HG03280 (cell line): ENCODE data around the gene ACVR2B.

Experiments used
- ATAC-seq: cut with Tn5 transposase; IDR thresholded peaks from one replicate; pipeline ENCODE4 v1.9.1; 2021; ENCODE audit warnings: mild to moderate bottlenecking, moderate library complexity; ENCODE audit not compliant: unreplicated experiment

ACVR2B gene

DNA sequence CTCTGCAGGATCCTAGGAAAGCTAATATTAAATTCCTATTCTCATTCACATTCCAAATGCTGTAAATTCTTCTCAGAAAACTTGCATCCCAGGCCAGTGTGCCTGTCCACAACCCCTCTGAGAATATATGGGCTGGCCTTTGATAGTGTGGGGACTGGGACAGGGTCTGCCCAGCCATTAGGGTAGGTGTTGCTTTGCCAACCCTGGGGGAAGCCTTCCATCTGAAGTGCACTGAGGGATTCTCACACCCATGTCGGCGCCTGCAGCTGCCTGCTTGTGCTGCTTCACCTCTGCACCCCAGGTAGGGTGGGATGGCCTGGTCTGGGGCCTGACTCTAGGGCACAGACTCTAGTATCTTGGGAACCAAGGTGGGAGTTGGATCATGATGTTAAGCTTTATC lies 27.2 kb downstream of the ACVR2B start:
- no peak for ATAC-seq

DNA sequence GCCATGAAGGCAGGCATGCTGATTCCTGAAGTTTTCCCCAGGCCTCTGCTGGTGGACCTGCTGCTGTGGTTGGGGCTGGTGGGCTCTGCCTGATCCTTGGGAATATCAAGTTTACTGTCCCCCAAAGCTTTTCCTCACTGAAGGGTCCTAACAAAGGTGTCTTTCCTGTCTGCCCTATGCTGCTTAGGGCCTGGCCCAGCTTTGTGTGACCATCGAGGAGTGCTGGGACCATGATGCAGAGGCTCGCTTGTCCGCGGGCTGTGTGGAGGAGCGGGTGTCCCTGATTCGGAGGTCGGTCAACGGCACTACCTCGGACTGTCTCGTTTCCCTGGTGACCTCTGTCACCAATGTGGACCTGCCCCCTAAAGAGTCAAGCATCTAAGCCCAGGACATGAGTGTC lies 29.3 kb downstream of the ACVR2B start:
- no peak for ATAC-seq

DNA sequence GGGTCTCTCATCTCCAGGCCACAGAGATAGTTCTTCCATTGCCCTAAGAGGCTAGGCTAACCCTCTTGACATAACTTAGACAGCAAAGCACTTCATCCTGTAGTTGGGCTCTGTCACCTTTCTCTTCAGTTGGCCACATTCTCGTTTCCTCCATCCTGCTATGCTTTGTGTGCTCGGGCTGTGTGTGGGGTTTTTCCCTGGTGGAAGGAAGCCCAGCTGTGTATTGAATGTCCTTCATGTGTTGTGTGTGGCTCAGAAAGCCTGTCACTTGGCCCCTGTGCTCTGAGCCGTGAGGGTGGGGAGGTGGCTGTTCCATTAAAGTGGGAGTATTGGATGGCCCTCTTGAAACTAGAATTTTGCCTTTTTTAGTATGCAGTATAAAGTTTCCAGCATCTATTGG lies 33.6 kb downstream of the ACVR2B start:
- ATAC-seq = peak; percentile 75

DNA sequence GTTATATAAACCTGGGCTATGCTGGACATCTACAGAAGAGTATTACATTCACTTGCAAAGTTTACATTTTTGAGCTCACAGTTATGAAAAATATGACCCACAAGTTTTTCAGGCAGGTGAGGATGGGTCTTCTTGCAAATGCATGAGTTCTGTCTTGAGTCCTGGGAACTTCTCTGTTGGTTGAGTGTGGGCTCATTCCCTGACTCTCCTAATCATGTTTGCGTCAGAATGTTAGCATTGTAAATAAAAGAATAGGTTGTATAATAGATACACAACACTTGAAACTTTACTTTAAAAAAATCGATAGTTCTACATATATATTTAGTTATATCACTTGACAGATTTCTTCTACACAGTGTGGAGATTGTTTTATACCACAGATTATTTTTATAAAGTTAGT lies 35.3 kb downstream of the ACVR2B start:
- ATAC-seq = no peak

DNA sequence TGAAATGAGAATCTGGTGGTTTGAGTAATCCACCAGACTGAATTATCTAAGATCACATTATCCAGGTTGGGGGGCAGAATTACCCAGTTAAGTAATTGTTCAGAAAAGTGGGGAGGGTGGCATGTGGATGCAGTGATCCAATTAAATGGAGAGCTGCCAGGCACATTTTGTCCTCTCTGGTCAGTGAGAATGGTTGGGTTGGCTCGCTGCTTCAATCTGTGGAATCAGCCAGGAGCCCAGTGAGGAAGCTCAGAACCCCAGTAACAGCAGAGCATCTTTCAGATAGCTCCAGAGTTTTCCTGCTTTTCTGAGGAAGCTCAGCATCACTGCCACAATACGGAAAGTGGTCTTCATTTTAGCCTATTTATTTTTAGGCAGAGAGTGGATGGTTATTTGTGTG lies 36.1 kb downstream of the ACVR2B start:
- ATAC-seq = no peak

DNA sequence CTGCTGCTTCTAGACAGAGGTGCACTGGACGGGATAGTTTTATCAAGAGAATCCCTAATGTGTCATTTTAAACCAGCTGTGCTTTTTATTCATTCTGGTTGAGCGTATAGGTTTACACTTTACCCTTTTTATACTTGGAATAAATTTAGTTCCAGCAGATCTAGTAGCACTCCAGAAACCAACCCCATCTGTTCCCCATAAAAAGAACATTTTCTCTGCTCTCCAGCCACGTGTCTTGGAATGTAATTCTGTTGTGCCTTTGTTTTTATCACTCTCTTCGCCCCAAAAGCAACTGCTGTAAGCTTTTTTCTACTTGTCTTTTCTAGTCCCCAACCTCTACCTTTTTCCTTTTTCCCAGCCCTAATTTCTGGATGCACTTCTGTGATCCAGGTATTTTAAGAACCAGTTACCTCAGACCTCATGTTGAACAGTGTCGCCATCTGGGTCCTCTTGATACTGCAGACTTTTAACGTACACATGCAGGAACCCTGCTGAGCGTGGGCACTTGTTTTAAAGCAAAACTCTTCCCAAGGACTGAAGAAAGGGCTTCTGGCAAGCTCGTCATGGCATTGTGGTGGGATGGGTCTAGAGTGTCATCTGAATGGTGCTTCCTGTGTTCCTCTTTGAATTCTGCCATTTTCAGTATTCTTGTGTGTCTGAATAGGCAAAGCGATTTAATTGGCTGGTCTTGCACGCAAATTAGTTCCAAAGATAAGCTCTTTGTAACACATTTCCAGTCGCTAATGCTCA lies 36.8 kb downstream of the ACVR2B start:
- no peak for ATAC-seq

DNA sequence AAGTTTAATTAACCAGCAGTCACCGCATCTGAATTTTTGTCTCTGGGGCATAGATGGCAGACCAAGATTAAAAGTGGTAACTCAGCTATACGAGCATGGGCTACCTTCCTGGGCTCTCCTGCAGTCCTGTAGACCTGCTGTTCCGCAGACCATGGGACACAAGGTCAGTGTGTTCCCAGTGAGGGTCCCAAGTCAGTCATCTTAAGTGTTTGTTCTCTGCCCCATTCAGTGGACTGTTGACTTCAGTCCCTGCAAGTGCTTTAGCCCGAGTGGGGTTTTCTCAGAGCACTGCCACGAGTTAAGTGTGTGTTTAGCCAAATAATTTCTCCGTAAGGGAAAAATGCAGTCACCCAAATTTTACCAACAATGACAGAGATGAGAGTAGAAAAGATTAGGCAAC lies 37.5 kb downstream of the ACVR2B start:
- ATAC-seq = no peak

DNA sequence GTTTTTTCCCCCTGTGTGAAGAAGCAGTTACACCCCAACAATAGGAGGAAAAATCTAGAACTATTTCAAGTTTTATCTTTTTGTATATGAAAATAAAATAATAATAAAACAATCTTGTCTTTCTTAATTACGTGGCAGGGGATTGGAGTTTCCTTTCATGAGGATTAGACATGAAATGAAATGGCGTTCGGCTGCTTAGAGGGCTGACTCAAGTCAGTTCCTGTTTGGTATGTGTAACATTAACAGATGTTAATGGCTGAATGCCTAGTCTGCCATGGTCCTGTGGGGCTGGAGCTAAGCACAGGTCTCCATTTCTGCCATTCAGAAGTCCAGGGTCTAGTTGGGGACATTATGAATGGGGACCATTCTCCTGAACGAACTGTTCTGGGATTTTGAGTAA lies 39.3 kb downstream of the ACVR2B start:
- no peak for ATAC-seq

DNA sequence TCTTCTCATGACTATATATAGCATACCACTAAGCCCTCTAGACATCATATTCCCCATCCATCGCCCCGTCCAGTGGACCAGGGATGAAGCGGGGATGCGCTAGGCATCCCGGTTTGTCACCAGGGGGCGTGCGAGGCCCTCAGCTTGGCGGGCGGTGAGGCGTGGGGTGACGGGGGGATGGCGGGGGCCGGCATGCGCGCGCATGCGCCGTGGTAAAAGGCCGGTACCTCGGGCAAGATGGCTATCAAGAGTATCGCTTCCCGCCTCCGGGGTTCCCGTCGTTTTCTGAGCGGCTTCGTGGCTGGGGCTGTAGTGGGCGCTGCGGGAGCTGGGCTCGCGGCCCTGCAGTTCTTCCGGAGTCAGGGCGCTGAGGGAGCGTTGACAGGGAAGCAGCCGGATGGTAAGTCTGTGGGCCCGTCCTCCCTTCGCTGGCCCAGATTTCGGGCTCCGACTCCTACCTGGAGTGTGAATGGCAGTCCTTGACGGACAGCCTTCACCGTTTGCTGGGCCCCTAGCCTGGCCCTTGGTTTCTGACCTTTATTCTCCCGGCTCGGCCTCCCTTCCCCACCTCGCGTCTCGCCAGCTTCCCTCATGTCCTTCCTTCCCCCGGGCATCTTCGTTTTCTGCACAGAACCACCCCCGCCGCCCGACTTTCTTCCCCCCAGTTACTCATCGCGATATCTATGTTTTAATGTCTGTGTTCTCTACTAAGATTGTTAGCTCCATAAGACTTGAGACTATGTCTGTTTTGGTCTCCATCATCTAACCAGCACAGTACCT lies 42.6 kb downstream of the ACVR2B start, which contains the start of gene EXOG:
Gene EXOG, plus strand, starts transcription at position 210 of the 780 bp plus-strand sequence. Its CDS starts 28 bp downstream, at position 238.
- peak; percentile 88 for ATAC-seq

DNA sequence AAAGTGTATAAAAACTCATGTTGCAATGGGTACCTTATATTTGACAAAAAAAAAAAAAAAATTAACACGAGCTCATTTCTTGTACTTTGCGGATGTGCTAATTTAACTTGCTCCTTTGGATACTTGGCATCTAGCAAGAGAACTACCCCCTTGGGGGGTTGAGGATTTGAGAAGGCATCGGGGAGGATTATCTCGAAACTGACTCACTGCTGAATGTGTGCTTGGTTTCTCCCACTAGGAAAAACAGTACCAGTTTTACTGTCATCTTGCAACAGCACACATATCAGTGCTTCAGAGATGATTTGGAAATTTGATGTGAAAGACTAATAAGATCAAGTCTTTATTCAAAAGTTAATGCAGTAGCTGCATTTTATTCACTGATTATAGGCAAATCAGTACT lies 43.3 kb downstream of the ACVR2B start:
- no peak for ATAC-seq

DNA sequence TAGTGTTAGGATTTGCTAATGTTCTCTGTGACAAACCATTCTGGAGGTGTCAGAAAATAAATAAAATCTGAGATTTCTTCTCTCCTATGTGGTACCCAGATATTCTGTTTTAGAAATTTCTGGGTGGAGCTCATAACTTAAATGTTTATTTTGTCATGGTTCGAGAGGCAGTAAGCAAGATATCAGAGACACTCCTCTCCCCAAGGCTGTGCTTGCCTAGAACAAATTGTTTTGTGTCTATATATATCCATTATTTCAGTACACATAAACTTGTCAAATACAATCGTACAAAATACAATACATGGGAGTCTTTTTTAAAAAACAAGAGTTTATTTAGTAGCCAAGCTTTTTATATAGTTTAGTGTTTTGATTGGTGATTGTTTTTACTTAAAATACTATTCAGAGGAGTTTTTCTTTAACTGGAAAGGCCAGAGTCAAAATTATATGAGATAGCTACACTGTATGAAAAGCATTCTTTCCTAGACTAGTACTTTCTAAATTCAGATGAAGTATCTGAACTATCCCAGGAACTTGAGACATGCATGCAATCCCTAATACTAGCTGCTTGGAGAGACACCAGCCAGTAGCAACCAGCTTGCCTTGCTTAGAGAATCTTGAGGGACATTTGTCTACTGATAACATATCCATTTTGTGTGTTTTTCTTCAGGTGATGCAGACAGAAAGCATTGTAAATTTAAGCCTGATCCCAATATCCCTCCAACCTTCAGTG lies 47.2 kb downstream of the ACVR2B start:
- no peak for ATAC-seq

DNA sequence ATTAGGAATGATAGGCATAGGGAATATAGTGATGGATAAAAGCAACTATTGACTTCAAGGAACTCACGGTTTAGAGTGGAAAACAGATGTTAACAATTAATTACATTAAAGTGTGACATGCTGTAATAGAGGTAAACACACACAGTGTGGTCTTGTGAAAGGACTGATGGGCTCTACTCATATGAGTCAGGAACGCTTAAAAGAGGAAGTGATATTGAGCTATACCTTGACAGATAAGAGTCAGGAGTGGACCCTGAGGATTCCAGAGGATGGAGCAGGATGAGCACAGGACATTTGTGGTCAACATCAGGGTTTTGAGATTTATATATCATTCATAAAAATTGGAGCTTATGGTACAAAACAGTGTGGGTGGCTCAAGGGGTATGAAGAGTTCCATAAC lies 53.4 kb downstream of the ACVR2B start:
- peak; percentile 93 for ATAC-seq

DNA sequence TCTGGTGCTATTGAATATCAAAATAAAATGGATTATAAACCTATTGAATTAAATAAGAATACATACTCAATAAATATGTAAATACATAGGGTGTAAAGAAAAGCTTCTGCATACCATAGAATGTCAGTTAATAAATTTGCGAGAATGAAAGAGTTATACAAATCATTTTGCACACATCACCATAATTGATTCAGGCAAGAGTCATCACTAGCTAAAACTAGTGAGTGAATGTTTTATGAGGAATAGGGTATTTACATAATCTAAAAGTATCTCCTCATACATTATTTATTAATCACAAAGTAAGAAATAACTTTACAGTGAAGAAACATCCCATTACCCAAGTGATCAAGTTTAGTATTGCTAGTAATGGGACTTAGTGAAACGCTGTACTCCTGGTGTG lies 56.0 kb downstream of the ACVR2B start:
- no peak for ATAC-seq

DNA sequence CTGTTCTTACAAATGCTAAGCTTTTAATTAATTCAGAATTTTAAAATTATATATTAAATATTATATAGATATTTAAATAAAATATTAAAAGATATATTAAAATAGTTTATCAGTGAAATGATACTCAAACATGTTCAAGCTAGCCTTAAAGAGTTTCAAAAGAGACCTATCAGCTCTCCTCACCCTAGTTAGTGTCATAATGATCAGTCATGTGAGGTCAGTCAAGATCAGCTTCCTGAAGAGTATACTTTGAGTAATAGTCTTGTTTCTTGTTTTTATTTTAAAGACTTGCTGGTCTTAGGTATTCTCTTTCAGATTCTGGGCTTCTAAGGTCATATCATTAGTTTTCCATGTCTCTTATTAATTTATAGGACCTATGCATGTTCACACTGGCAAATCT lies 56.9 kb downstream of the ACVR2B start:
- ATAC-seq = no peak

DNA sequence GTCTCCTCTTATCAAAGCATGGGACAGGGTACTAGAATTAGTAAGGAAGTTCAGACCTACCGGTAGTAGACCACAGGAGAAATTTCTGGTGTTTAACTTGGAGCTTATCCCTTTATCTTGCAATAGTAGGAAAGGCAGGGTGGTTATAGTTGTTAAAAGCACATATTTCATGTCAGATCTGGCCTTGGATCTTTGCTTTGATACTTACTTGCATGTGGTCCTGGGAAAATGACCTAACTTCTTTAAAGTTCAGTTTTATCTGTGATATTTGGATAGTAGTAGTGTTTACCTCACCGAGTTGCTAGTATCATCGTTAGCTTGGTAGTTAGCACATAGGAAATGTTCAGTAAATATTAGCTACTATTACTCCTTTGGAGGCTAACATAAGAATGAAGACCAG lies 57.9 kb downstream of the ACVR2B start:
- no peak for ATAC-seq

DNA sequence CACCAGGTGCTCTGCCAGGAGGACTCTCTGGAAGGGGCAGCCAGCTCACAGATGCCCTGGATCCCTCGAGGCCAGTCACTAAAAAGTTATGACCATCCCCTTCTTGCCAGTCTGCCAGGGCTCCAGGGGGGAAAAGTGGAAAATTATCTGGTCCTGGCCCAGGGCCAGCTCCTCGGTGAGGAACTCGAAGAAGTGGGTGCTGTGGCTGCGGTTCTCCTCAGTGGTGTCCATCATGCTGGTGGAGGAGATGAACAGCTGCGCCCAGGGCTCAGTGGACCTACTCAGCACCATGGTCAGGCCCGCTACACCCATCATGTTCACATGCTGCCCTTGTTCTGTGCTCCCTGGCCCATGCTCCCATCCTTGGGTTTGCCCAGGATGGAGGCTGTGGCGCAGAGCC lies 61.7 kb downstream of the ACVR2B start:
- ATAC-seq = no peak

DNA sequence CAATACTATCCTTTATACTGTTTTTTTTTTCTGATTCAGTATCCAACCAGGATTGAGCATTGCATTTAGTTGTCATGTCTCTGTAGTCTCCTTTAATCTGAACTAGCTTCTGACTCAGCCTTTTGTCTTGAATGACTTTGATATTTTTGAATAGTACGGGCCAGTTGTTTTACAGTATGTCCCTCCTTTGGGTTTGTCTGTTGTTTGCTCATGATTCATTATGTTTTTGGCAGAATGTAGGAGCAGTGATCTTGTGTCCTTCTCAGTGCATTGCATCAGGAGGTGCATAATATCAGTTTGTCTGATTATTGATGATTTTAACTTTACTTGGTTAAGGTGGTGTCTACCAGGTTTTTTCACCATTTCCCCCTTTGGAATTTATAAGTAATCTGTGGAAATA lies 63.0 kb downstream of the ACVR2B start:
- no peak for ATAC-seq

DNA sequence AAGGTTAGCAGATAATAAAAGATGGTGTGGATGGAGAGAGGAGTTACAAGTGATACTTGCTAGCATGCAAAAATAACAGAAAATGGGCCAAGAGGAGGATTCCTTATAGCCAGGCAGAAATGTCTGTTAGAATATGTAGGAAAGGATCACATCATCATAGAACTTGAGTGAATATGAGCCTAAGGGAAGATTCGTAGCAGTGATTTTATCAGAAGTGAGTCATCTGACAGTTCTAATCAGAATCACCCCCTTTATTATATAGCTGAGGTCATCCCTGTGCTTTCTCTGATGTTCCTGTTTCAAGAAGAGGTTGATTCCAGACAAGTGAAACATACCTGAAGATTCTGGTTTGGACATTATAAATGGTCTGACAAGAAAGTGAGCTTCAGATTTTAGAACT lies 65.3 kb downstream of the ACVR2B start:
- ATAC-seq = no peak

DNA sequence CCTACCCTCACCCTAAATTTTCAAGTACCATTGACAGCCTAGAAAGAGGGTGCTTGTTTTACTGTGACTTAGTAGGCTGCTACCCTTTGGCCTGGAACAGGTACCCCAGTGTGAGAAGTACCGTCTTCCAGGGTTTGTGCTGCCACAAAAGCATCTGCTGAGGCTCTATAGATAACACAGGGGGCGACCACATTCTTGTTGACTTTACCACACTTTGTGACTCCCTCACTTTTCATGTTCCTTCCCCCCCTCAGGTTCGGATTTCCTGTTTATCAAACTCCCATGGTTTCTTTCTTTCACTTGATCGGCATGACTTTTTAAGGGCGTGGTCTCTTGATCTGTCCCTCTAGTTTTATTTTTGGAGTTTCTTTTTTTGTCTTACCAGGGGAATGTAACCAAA lies 66.0 kb downstream of the ACVR2B start:
- ATAC-seq = no peak

DNA sequence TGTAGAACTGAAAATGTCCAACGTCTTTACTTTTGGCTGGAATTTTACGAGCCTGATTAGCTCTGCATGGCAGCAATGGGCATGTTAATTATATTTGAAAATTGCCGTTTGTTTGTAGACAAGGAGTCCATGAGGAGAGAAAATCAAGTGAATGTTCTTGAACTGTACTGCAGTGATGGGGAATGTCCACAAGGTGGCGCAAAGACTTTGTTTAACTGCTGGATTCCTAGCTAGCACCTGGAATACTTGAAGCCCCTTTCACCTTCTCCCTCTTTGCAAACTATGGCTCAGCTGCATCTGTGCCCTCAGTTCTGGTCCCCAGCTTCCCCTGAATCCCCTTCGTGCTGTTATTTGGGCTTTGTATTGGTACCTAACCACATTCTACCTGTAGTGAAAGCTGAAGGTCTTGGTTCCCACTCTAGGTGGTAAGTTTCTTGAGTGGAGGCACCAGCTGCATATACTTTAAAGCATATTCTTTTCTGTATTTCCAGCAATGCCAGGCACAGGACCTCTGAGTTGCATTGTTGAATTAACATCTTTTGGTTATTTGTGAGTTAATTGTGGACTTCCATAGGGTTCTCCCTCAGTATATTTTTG lies 67.8 kb downstream of the ACVR2B start:
- ATAC-seq = no peak

DNA sequence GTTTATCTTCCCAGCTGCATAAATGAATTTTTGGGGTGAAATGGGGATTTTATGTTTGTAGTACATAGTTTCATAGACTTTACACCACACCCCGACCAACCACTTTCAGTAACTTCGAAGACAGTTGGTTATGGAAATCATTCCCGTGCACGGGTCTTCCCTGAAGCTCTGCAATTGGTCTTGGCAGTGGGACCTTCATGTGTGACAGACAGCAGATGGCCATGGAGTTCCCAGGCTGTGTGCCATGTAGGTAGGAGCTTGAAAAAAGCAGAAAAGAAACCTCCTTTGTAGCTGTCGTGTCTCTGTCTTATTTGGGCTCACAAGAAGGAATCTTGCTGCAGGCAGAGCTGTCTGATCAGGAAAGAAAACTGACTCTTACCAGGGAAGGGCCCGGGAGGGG lies 68.3 kb downstream of the ACVR2B start:
- ATAC-seq = no peak
